ENCODE data around the gene KAZN.

The KAZN gene

GRCh38 chr1:14636897-14637632, 38.6 kb downstream of the KAZN start:
- H3K4me3 ChIP-seq (ENCODE audit: low read length): no peak overlapping the region
- DNase-seq (ENCODE audit: low read depth): no peak
- no peak for TF ChIP-seq CTCF (conservative IDR thresholded peaks at IDR 0.05; ENCODE audit: low read depth, low read length)

- TF ChIP-seq CTCF (conservative IDR thresholded peaks at IDR 0.05; ENCODE audit: low read depth, low read length): no peak
- no peak overlapping the region for H3K4me3 ChIP-seq (ENCODE audit: low read length)
- no peak for DNase-seq (ENCODE audit: low read depth)
These were observed 41.0 kb downstream of the KAZN start for GRCh38 chr1:14639291-14640050.

- H3K4me3 ChIP-seq (ENCODE audit: low read length): no peak overlapping the region
- DNase-seq (ENCODE audit: low read depth): no peak
- no peak for TF ChIP-seq CTCF (conservative IDR thresholded peaks at IDR 0.05; ENCODE audit: low read depth, low read length)
These were observed 44.2 kb downstream of the KAZN start for GRCh38 chr1:14642712-14643111.

- TF ChIP-seq CTCF (conservative IDR thresholded peaks at IDR 0.05; ENCODE audit: low read depth, low read length): no peak
- DNase-seq (ENCODE audit: low read depth): no peak
These were observed 48.5 kb downstream of the KAZN start for GRCh38 chr1:14646973-14647372.

GRCh38 chr1:14647777-14648176, 49.3 kb downstream of the KAZN start:
- no peak for TF ChIP-seq CTCF (conservative IDR thresholded peaks at IDR 0.05; ENCODE audit: low read depth, low read length)
- H3K4me3 ChIP-seq (ENCODE audit: low read length): no peak overlapping the region
- DNase-seq (ENCODE audit: low read depth): no peak

More at GRCh38 chr1:14646973-14647372, 48.5 kb downstream of the KAZN start:
- H3K4me3 ChIP-seq (ENCODE audit: low read length): no peak overlapping the region

- no peak for DNase-seq (ENCODE audit: low read depth)
- no peak for TF ChIP-seq CTCF (conservative IDR thresholded peaks at IDR 0.05; ENCODE audit: low read depth, low read length)
- H3K4me3 ChIP-seq (ENCODE audit: low read length): no peak overlapping the region
These were observed 49.9 kb downstream of the KAZN start for GRCh38 chr1:14648391-14648790.
